Hepatocyte (in vitro differentiated cells): ENCODE results near the gene ADAM10. TPM values are rescaled to one million over a fixed set of nuclear protein-coding genes. Genes with fewer than 3 reads are reported as not detected.

Experiments used
- DNase-seq: peaks from one replicate; pipeline ENCODE4 v3.0.0-alpha.2; 2016; ENCODE audit warnings: low spot score
- H2AFZ ChIP-seq: fragments of 200-600 bp; sonication (generic); 2 replicates; pipeline ENCODE4 v1.6.0; 2016; ENCODE audit warnings: antibody characterized with exemption, mild to moderate bottlenecking
- H3K27ac ChIP-seq: fragments of 200-600 bp; sonication (generic); 2 replicates; pipeline ENCODE4 v1.5.1; 2016; ENCODE audit warnings: mild to moderate bottlenecking
- H3K27me3 ChIP-seq: fragments of 200-600 bp; sonication (generic); 2 replicates; pipeline ENCODE4 v1.6.1; 2016
- H3K36me3 ChIP-seq: fragments of 200-600 bp; sonication (generic); replicated peaks from 2 replicates; pipeline ENCODE4 v1.5.1; 2016; ENCODE audit warnings: low read depth; ENCODE audit not compliant: insufficient read depth
- H3K4me1 ChIP-seq: fragments of 200-600 bp; sonication (generic); 2 replicates; pipeline ENCODE4 v1.5.1; 2016; ENCODE audit warnings: mild to moderate bottlenecking, moderate library complexity; ENCODE audit not compliant: insufficient read depth
- H3K4me2 ChIP-seq: fragments of 200-600 bp; sonication (generic); 2 replicates; pipeline ENCODE4 v1.6.0; 2016
- H3K4me3 ChIP-seq: fragments of 200-600 bp; sonication (generic); 2 replicates; pipeline ENCODE4 v1.5.1; 2016; ENCODE audit warnings: mild to moderate bottlenecking
- H3K79me2 ChIP-seq: fragments of 200-600 bp; sonication (generic); 2 replicates; pipeline ENCODE4 v1.6.0; 2017; ENCODE audit warnings: mild to moderate bottlenecking
- H3K9me2 ChIP-seq: fragments of 200-600 bp; sonication (generic); replicated peaks from 2 replicates; pipeline ENCODE4 v1.6.0; 2017; ENCODE audit warnings: mild to moderate bottlenecking; ENCODE audit not compliant: insufficient read depth
- H3K9me3 ChIP-seq: fragments of 200-600 bp; sonication (generic); 2 replicates; pipeline ENCODE4 v1.5.1; 2016; ENCODE audit warnings: low read depth, mild to moderate bottlenecking
- H4K20me1 ChIP-seq: fragments of 200-600 bp; sonication (generic); 2 replicates; pipeline ENCODE4 v1.6.0; 2016; ENCODE audit warnings: mild to moderate bottlenecking; ENCODE audit not compliant: insufficient read depth, poor library complexity, severe bottlenecking
- EZH2 ChIP-seq: fragments of 200-600 bp; sonication (generic); IDR thresholded peaks from 2 replicates; pipeline ENCODE4 v1.6.1; 2016; ENCODE audit warnings: antibody characterized with exemption, mild to moderate bottlenecking, borderline replicate concordance
- EZH2phosphoT487 ChIP-seq: fragments of 200-600 bp; sonication (generic); IDR thresholded peaks from one replicate; pipeline ENCODE4 v1.6.1; 2018; ENCODE audit warnings: antibody characterized with exemption, mild to moderate bottlenecking, low read depth, moderate library complexity; ENCODE audit not compliant: unreplicated experiment, severe bottlenecking
- WGBS: methylation state at CpG from one replicate; pipeline ENCODE4 v1.1.6; 2016; ENCODE audit warnings: low lambda C conversion rate; ENCODE audit errors: missing lambda C conversion rate; 5-methylcytosine and 5-hydroxymethylcytosine counted together
- polyA plus RNA-seq: library from polyadenylated mRNA; unstranded; fragments of >200 nt; fragmentation: Nextera tagmentation; extraction: Ambion mirVana; gene quantifications from 2 replicates; pipeline ENCODE4 v1.2.1, GENCODE V29; 2016
- total RNA-seq: library from RNA; depleted of rRNA; stranded (reverse); fragments of >200 nt; gene quantifications from 2 replicates; pipeline ENCODE4 v1.2.3, GENCODE V29; 2014
- TF ChIP-seq, protein P1 (sequence below): fragments of 200-600 bp; sonication (generic); IDR thresholded peaks from 2 replicates; pipeline ENCODE4 v1.5.1; 2016; ENCODE audit warnings: antibody characterized with exemption, mild to moderate bottlenecking; ENCODE audit not compliant: poor library complexity

ADAM10 gene
- total and polyA plus RNA-seq, 2 experiments from 2014 or later: 112 to 163 TPM

DNA sequence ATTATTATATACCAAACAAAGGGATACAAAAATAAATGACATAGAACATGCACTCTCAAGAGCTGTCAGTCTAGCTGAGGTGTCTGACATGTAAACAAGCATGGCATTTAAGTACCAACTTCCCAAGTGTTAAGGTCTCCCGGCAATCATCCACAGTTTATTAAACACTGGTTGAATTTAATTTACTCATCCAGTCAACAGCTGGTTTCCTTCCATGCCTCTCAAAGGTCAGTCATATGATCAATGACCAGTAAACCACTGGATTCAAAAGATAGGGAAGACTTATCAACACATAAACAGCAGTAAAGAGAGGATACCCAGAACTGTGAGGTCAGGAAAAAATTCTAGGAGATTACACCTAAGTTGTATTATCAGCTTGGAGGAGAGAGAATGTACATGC, 80.4 kb downstream of the ADAM10 start:
- H3K4me3 ChIP-seq: no peak overlapping the region
- no peaks in the 10 kb centered on the region for H3K4me1 ChIP-seq
- H3K79me2 ChIP-seq: peaks cover 23% of the 10 kb centered on the region
- no peaks in the 10 kb centered on the region for H3K36me3 ChIP-seq
- TF ChIP-seq, protein P1, sequence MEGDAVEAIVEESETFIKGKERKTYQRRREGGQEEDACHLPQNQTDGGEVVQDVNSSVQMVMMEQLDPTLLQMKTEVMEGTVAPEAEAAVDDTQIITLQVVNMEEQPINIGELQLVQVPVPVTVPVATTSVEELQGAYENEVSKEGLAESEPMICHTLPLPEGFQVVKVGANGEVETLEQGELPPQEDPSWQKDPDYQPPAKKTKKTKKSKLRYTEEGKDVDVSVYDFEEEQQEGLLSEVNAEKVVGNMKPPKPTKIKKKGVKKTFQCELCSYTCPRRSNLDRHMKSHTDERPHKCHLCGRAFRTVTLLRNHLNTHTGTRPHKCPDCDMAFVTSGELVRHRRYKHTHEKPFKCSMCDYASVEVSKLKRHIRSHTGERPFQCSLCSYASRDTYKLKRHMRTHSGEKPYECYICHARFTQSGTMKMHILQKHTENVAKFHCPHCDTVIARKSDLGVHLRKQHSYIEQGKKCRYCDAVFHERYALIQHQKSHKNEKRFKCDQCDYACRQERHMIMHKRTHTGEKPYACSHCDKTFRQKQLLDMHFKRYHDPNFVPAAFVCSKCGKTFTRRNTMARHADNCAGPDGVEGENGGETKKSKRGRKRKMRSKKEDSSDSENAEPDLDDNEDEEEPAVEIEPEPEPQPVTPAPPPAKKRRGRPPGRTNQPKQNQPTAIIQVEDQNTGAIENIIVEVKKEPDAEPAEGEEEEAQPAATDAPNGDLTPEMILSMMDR: no peak
- no peak for TF ChIP-seq EZH2
- no peak for TF ChIP-seq EZH2phosphoT487
- DNase-seq: no peak
- no peak overlapping the region for H3K27ac ChIP-seq
- H3K9me3 ChIP-seq: no peaks in the 10 kb centered on the region
- H2AFZ ChIP-seq: no peak overlapping the region
- H3K27me3 ChIP-seq: no peaks in the 10 kb centered on the region
- WGBS: 46% methylated on average over 1 of the region's 1 CpG
- H3K9me2 ChIP-seq: no peaks in the 10 kb centered on the region
- no peaks in the 10 kb centered on the region for H4K20me1 ChIP-seq
- H3K4me2 ChIP-seq: no peak overlapping the region

DNA sequence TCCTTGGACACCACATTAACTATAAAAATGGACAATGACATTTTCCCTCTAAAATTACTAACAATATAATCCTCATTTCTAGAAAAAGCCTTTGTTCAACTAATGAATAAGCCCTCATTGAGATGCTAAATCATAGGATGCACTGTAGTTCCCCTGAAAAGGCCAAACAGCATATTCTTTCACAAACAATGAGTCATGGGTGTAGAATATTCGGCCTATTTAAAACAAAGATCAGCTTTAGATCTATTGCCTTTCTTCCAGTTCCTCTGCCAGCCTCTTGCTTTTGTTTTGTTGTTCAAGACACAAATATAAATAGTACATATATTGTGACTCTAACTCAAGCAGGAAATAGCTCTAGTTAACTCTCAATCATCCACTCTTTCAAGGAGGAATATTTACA, 82.5 kb downstream of the ADAM10 start:
- Histone ChIP-seq H3K9me3 (no peaks in the 10 kb centered on the region), H3K36me3 (no peaks in the 10 kb centered on the region), H3K4me1 (no peaks in the 10 kb centered on the region), H3K27me3 (no peaks in the 10 kb centered on the region), H3K4me2 (no peak overlapping the region), H3K4me3 (no peak overlapping the region), H2AFZ (no peak overlapping the region), H3K9me2 (no peaks in the 10 kb centered on the region), H3K79me2 (peaks cover 22% of the 10 kb centered on the region), H3K27ac (no peak overlapping the region), H4K20me1 (no peaks in the 10 kb centered on the region)
- TF ChIP-seq, protein P1: no peak
- TF ChIP-seq EZH2 (no peak), EZH2phosphoT487 (no peak)
- 73% methylated on average over 1 of the region's 1 CpG for WGBS
- no peak for DNase-seq

DNA sequence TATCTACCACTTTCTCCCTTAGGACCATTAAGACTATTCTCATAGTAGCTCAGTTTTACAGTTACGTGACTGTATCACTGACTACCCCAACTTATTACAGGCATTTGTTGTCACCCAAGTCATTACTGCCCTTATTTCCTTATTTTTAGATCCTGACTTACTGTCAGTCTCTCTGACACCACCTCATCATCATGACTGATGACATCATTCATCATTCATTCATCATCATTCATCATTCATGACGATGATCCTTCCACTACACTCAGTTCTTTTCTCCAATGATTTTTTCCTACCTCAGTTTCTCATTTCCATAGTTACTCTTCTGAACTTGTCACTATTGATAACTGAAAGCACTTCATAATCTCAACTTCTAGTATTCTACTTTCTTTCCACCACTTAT, 83.8 kb downstream of the ADAM10 start:
- no peaks in the 10 kb centered on the region for H3K36me3 ChIP-seq
- WGBS: 96% methylated on average over 2 of the region's 2 CpGs

More for the DNA sequence above, 83.8 kb downstream of the ADAM10 start:
- Histone ChIP-seq H2AFZ (no peak overlapping the region), H4K20me1 (no peaks in the 10 kb centered on the region), H3K9me3 (no peaks in the 10 kb centered on the region), H3K4me1 (no peaks in the 10 kb centered on the region), H3K9me2 (no peaks in the 10 kb centered on the region), H3K4me2 (no peak overlapping the region), H3K27ac (no peak overlapping the region), H3K79me2 (peaks cover 15% of the 10 kb centered on the region), H3K27me3 (no peaks in the 10 kb centered on the region), H3K4me3 (no peak overlapping the region)
- DNase-seq: no peak
- TF ChIP-seq, protein P1: no peak
- no peak for TF ChIP-seq EZH2
- TF ChIP-seq EZH2phosphoT487: no peak
